ENCODE results near the gene MYH11.
"Not testable (repeated sequence)": the region's sequence is repeated elsewhere in the genome, so short reads cannot be mapped to it uniquely, and the experiment has no call there.

Gene MYH11

GRCh38 chr16:15737140-15737644, 119.6 kb downstream of the MYH11 start:
- no peak for DNase-seq
- intact Hi-C loops (cut with DNase I; ENCODE audit: low total_unique reads): no loop called here
- no peak for TF ChIP-seq CTCF (IDR thresholded peaks at IDR 0.05)
- Histone ChIP-seq H3K9me3 (no peaks in the 10 kb centered on the region), H3K36me3 (peaks cover 100% of the 10 kb centered on the region in 3 donors), H3K4me3 (no peak overlapping the region), H3K27me3 (no peaks in the 10 kb centered on the region), H3K27ac (peak overlapping the region in 1 of 2 donors; percentile 31), H3K4me1 (no peaks in the 10 kb centered on the region)

GRCh38 chr16:15736529-15736928, 120.3 kb downstream of the MYH11 start:
- Histone ChIP-seq H3K27ac (no peak overlapping the region), H3K4me3 (no peak overlapping the region), H3K36me3 (peaks cover 100% of the 10 kb centered on the region in 3 donors), H3K9me3 (no peaks in the 10 kb centered on the region), H3K27me3 (no peaks in the 10 kb centered on the region), H3K4me1 (no peaks in the 10 kb centered on the region)
- no peak for TF ChIP-seq CTCF (IDR thresholded peaks at IDR 0.05)
- no peak for DNase-seq
- intact Hi-C loops (cut with DNase I; ENCODE audit: low total_unique reads): no loop called here

GRCh38 chr16:15735610-15736009, 121.2 kb downstream of the MYH11 start:
- Histone ChIP-seq H3K9me3 (no peaks in the 10 kb centered on the region), H3K27me3 (no peaks in the 10 kb centered on the region), H3K36me3 (peaks cover 100% of the 10 kb centered on the region in 3 donors), H3K4me3 (no peak overlapping the region), H3K27ac (no peak overlapping the region), H3K4me1 (no peaks in the 10 kb centered on the region)
- intact Hi-C loops (cut with DNase I; ENCODE audit: low total_unique reads): no loop called here
- no peak for TF ChIP-seq CTCF (IDR thresholded peaks at IDR 0.05)
- no peak for DNase-seq

GRCh38 chr16:15732416-15732815, 124.4 kb downstream of the MYH11 start:
- Histone ChIP-seq H3K4me3 (no peak overlapping the region), H3K27ac (peak overlapping the region; percentile 9 to 34), H3K9me3 (no peaks in the 10 kb centered on the region), H3K36me3 (peaks cover 97 to 100% (median 100%) of the 10 kb centered on the region in 3 donors), H3K4me1 (no peaks in the 10 kb centered on the region), H3K27me3 (no peaks in the 10 kb centered on the region)
- intact Hi-C loops (cut with DNase I; ENCODE audit: low total_unique reads): no loop called here
- DNase-seq: no peak
- no peak for TF ChIP-seq CTCF (IDR thresholded peaks at IDR 0.05)

- H3K4me3 ChIP-seq: no peak overlapping the region
- H3K27ac ChIP-seq: no peak overlapping the region
- no peaks in the 10 kb centered on the region for H3K27me3 ChIP-seq
- H3K9me3 ChIP-seq: no peaks in the 10 kb centered on the region
- DNase-seq: no peak
- intact Hi-C loops (cut with DNase I; ENCODE audit: low total_unique reads): no loop called here
- no peak for TF ChIP-seq CTCF (IDR thresholded peaks at IDR 0.05)
- H3K36me3 ChIP-seq: peaks cover 97 to 100% (median 100%) of the 10 kb centered on the region in 3 donors
- no peaks in the 10 kb centered on the region for H3K4me1 ChIP-seq
Observed at GRCh38 chr16:15729152-15729551, 127.7 kb downstream of the MYH11 start.

- intact Hi-C loops (cut with DNase I; ENCODE audit: low total_unique reads); H3K4me1 ChIP-seq; DNase-seq; H3K4me3 ChIP-seq; H3K27me3 ChIP-seq; H3K9me3 ChIP-seq: not testable (repeated sequence)
- Histone ChIP-seq H3K36me3 (peaks cover 97 to 100% (median 100%) of the 10 kb centered on the region in 3 donors), H3K27ac (peak overlapping the region in 1 of 2 donors; percentile 39)
Observed at GRCh38 chr16:15727697-15728096, 129.1 kb downstream of the MYH11 start.

Data from tibial artery (tissue), 4 donors.